ENCODE data around the gene CBLB.

Gene CBLB

DNA sequence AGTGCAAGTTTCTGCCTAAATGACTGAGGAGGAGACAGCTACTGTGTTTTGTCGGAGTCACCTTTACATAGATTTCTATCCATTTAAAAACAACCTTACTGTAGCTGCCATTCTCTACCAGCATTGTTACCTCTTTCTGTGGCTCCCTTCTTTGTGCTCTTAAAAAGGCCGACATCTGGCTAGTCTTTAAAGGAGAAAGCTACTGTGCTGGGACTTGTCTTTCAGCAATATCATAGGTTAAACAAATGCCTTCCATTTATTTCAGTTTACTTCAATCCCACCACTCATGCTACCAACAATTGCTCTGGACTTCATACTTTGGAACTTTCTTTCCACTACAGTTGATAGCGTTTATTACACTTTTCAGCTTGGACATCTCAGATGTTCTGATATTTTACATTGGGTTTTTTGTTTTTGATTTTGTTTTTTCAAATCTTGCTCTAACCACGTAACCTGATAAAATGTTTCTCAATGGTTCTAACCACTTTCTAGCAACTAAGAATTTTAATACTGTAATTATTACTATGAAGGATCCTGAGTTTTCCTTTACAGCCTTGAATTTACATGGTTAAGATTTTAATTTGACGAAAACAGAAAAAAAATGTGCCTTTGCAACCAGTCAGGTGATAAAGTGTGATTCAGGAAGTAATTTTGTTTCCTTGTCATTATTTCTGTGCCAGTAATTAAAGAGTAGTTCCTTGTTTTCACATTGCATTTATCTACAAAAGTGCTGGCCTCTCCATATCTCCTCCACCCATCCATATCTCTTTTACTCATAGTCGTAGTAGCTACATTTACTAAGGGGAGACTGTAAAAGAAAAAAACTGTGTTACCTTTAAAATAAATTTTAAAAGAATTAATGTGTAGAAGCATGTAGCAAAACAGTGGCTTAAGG lies 1.3 kb upstream of the CBLB start:
- no peak for FAIRE-seq

DNA sequence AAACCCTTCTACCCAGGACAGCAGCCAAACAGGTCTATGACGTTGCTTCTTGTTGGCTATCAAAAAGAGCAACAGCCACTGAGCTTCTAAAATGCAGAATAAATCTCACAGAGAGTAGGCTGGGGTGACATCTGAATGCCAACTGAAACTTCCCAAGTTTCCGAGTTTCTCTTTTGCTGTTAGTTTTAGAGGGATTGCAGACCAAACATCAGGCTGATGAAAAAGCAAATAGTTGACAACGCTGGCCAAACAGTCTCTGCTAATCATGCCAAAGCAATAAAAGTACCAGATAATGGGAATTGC lies 670 bp upstream of the CBLB start:
- no peak for FAIRE-seq

GRCh38 chr3:105868431-105868741 lies 426 bp downstream of the CBLB start:
- no peak for FAIRE-seq

DNA sequence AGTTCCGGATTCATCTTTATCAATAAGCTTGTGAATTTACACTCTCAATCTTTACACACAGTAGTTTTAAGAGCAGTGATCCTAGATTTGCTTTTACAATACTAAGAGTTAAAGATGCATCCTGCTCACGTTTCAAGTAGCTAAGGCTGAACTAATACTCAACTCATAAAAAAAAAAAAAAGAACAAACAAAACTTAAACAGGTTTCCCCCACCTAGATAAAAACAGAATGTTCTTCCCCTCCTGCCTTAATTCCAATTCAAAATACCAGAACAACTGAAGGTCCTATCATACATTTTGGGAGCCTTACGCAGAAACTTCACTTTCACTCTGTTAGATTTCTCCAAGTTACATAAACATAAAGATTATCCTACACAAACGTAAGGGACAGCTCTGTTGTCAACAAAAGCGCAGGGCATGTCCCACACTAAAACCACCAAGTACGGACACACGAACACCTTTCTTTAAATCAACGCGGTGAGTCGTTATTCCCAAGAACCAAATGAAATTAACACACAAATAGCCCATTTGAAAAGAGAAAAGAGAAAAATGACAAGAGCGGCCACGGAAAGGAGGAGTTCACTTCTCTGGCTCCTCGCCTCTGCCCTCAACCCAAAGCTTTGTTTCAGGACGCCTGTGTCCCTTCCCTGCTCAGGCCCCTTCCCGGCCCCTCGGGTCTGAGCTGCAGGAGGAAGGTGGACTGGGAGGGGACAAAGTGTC lies 941 bp downstream of the CBLB start:
- FAIRE-seq = no peak

GRCh38 chr3:105866656-105867653 lies 1.9 kb downstream of the CBLB start:
- peak; percentile 5 for FAIRE-seq

GRCh38 chr3:105865867-105866350 lies 2.9 kb downstream of the CBLB start:
- no peak for FAIRE-seq

DNA sequence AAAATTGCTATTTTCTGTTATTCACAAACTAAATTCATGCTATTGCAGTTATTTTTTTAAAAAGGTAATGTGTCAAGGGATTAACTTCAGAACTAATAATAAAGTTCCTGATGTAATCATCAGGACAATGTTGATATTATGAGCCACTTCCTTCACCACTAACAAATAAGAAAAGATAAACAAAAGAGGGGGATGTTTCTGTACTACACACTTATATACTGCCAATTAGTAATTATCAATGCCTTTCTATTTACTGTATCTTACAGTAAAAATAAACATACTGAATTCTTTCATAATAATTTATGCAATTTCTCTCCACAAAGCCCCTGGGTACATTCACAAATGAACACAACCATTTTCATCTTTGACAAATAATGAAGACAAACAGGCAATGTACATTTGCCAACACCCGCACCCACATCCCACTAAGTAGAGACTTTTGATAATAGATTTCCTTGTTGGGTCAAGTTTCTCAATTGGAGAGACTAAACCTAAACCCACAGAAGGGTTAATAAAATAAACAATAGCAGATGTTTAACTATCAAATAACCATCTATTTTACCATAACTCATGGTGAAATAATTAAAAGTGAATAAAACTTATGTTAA lies 3.7 kb downstream of the CBLB start:
- FAIRE-seq = no peak

DNA sequence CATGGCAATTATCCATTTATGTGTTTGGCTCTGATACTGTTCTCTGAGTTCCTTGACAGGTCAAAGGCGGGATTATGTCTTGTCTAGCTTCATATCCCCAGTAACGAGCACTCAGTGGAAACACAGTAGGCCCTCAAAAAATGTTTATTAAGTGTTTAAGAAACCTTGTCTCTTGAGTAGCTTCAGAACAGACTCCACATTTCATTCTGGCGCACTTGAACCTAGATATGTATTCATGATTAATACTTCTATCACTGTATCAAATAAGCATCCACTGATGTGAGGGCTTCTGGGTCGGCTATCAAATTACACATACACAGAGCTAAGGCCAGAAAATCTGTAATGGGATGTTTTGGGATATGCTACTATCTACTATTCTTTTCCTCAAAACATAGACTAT lies 4.6 kb downstream of the CBLB start:
- FAIRE-seq = no peak

DNA sequence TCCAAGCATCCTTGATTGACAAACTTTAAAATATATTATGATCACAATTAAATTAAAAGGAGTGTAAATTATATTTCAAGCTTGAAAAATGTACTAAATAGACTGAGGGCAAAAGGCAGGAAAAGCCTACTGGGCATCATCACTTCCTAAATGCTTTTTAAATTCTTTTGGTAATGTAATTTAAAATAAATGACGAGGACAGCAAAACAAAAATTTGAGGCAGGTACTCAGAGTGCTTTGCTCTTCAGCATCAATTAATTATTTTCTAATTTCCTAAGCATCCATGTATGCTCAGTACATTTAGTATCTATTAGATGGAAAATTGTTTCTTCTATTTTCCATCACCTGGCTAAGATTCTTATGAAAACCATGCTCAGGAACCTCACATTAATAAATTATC lies 5.2 kb downstream of the CBLB start:
- FAIRE-seq = no peak

DNA sequence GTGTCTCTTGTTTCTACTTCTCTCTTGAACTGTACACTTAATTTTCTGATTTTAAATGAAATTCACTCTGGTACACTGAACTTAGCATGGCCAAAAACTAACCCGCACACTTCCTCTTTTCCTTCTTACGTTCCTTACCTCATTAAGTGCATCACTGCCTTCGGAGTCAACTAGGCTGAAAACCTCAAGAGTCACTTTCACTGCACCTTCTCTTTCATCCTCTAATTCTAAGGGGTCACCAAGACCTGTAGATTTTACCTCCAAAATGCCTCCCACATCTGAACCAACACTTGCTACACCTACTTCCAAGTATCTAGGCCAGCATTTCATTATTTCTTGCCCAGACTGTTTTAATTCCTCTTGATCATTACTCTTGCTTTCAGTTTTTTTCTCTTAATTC lies 6.6 kb downstream of the CBLB start:
- no peak for FAIRE-seq

GRCh38 chr3:105860641-105861040 lies 8.2 kb downstream of the CBLB start:
- FAIRE-seq = no peak

- no peak for FAIRE-seq
Measured at GRCh38 chr3:105858017-105858416, 10.8 kb downstream of the CBLB start.

GRCh38 chr3:105857601-105858000 lies 11.2 kb downstream of the CBLB start:
- no peak for FAIRE-seq

DNA sequence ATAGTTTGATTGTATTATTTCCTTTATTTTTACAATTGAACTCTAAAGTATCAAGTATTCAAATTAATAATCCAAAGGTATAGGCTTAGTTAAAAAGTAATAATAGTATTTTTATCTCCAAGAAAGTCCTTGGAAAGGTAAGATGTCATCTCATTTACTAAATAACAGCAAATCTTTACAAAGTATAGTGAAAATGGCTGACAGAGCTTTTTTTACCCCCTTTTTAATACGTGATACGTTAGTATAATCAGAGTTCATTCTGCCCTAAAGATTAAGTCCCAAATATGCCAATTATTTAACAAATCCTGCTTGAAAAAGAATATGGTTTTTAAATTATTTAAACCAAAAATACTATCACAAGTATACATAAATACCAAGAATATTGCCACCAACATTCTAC lies 12.2 kb downstream of the CBLB start:
- no peak for FAIRE-seq

GRCh38 chr3:105853801-105854432 lies 14.9 kb downstream of the CBLB start:
- peak; percentile 14 for FAIRE-seq

- no peak for FAIRE-seq
Measured at GRCh38 chr3:105851582-105851981, 17.2 kb downstream of the CBLB start.

DNA sequence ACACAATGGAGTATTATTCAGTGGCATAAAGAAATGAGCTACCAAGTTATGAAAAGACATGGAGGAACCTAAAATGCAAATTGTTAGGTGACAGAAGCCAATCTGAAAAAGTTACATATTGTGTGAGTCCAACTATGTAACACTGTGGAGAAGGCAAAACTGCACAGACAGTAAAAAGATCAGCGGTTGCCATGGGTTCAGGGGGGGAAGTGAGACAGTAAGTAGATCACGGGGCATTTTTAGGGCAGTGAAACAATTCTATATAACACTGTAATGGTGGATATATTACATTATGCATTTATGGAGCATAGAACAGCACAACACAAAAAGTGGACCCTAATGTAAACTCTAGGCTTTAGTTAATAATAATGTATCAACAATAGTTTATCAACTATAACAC lies 17.6 kb downstream of the CBLB start:
- FAIRE-seq = no peak

- FAIRE-seq = no peak
Measured at GRCh38 chr3:105850593-105850992, 18.2 kb downstream of the CBLB start.

DNA sequence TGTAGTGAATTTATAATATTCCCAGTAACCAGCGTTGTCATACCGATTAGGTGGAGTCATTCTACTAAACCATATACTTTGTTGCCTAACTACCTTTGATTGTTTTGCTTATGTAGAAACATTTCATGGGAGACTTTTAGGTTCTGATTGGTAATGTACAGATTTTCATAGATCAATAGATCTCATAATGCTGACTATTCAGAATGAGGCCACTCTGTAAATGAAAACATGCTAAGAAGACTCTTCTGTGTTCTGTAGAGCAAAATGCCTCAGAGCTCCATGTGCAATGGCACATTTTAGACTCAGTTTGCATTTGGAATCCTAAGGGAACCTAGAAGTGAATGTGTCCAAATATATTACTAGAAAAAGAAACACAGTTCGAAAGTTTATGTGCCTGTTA lies 20.0 kb downstream of the CBLB start:
- FAIRE-seq = no peak

DNA sequence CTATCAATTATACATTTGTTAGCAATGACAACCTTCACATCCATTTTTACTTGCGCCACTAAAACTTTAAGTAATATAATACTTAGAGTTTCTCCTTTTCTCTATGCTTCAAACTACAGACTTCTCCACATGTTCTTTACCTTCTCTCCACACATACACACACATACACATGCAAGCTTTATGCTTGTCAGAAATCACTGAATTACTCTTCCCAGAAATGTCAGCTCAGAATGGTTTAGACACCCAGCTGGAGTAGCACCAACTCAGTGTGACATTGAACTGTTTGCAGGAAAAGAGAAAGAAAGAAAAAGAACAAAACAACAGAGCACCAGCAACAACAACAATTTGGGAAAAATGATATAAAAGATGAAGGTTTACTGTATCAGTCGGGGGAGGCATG lies 20.9 kb downstream of the CBLB start:
- no peak for FAIRE-seq

DNA sequence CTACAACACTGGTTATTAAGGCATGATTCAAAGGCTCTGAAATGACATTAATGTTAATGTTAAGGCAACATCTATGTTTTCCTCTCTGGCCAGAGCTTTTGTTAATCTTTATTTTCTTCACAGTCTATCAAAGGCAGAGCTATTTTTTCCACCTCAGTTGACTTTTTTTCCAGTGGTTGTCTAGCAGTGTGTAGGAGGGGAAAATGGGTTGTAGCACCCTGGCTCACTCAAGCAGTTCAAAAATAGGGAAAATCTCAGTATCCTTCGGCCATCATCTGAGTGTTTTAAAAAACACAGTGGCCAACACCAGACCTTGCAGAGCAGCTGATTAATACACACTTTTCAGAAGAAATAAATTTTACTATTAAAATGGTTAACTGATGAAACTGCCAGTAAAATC lies 21.4 kb downstream of the CBLB start:
- no peak for FAIRE-seq

GRCh38 chr3:105846809-105847208 lies 22.0 kb downstream of the CBLB start:
- FAIRE-seq = no peak

Measured in colon (tissue), 2 donors.